Suprapubic skin (tissue), 4 donors: ENCODE data around the gene RAP1GAP. TPM values are rescaled to one million over a fixed set of nuclear protein-coding genes. Genes with fewer than 3 reads are reported as not detected.

ENCODE experiments used
- DNase-seq, 2 donors: peaks; one replicate each; pipeline ENCODE4 v3.0.0-alpha.2; 2019; ENCODE audit warnings: low spot score in 2 of 2
- H3K27ac ChIP-seq: fragments of 200-600 bp; sonication (generic); one replicate; pipeline ENCODE4 v1.5.1; 2019
- H3K27me3 ChIP-seq: fragments of 200-600 bp; sonication (generic); one replicate; pipeline ENCODE4 v1.5.1; 2019
- H3K36me3 ChIP-seq: fragments of 200-600 bp; sonication (generic); one replicate; pipeline ENCODE4 v1.5.1; 2019
- H3K4me1 ChIP-seq: fragments of 200-600 bp; sonication (generic); one replicate; pipeline ENCODE4 v1.5.1; 2019
- H3K4me3 ChIP-seq: fragments of 200-600 bp; sonication (generic); one replicate; pipeline ENCODE4 v1.5.1; 2019; ENCODE audit warnings: mild to moderate bottlenecking
- H3K9me3 ChIP-seq: fragments of 200-600 bp; sonication (generic); one replicate; pipeline ENCODE4 v1.5.1; 2019
- CTCF ChIP-seq, 2 donors: fragments of 200-600 bp in 1 of 2; fragments of 450-650 bp in 1 of 2; sonication (generic) in 1 of 2; IDR thresholded peaks; one replicate each; pipeline ENCODE4 v1.5.1; 2016 to 2019; ENCODE audit warnings: antibody characterized with exemption in 2 of 2, mild to moderate bottlenecking in 1 of 2, moderate library complexity in 1 of 2
- EP300 ChIP-seq: sonication (generic); formaldehyde crosslinking; IDR thresholded peaks from one replicate; pipeline ENCODE4 v1.6.1; 2017; ENCODE audit warnings: antibody characterized with exemption
- POLR2A ChIP-seq, 2 donors: fragments of 450-650 bp; IDR thresholded peaks; one replicate each; pipeline ENCODE4 v1.6.1; 2017; ENCODE audit warnings: antibody characterized with exemption in 2 of 2, mild to moderate bottlenecking in 2 of 2, moderate library complexity in 2 of 2
- POLR2AphosphoS5 ChIP-seq, 3 donors: sonication (generic); formaldehyde crosslinking; IDR thresholded peaks; one replicate each; pipeline ENCODE4 v1.6.1; 2017; ENCODE audit warnings: antibody characterized with exemption in 3 of 3
- WGBS: methylation state at CpG from one replicate; pipeline ENCODE4 v1.1.5; 2018; 5-methylcytosine and 5-hydroxymethylcytosine counted together
- total RNA-seq, 4 donors: library from RNA; depleted of rRNA; stranded (reverse); fragments of >200 nt; gene quantifications; one replicate each; pipeline ENCODE4 v1.1.0, GENCODE V29; 2016

Gene RAP1GAP
- total RNA-seq, 4 donors from 2014 or later: 1.5 to 4.9 (median 3.6) TPM

- TF ChIP-seq POLR2AphosphoS5 (IDR thresholded peaks at IDR 0.05): no peak
- no peak for TF ChIP-seq CTCF (IDR thresholded peaks at IDR 0.05)
- TF ChIP-seq POLR2A (IDR thresholded peaks at IDR 0.05): no peak
- no peak for TF ChIP-seq EP300
These were observed 37.1 kb upstream of the RAP1GAP start for GRCh38 chr1:21706151-21706835.

GRCh38 chr1:21705303-21705980, 36.3 kb upstream of the RAP1GAP start:
- WGBS: 79% methylated on average over 4 of the region's 4 CpGs
- Histone ChIP-seq H3K9me3 (no peaks in the 10 kb centered on the region), H3K36me3 (peaks cover 67% of the 10 kb centered on the region), H3K4me1 (peaks cover 7% of the 10 kb centered on the region), H3K27ac (no peak overlapping the region), H3K4me3 (no peak overlapping the region), H3K27me3 (no peaks in the 10 kb centered on the region)
- no peak for TF ChIP-seq EP300
- DNase-seq: no peak

More at GRCh38 chr1:21706151-21706835, 37.1 kb upstream of the RAP1GAP start:
- H3K27me3 ChIP-seq: no peaks in the 10 kb centered on the region
- H3K4me1 ChIP-seq: peaks cover 7% of the 10 kb centered on the region
- WGBS: 65% methylated on average over 8 of the region's 8 CpGs
- H3K27ac ChIP-seq: no peak overlapping the region
- H3K9me3 ChIP-seq: no peaks in the 10 kb centered on the region
- H3K4me3 ChIP-seq: no peak overlapping the region
- DNase-seq: no peak
- H3K36me3 ChIP-seq: peaks cover 65% of the 10 kb centered on the region

- H3K27me3 ChIP-seq: no peaks in the 10 kb centered on the region
- peaks cover 71% of the 10 kb centered on the region for H3K36me3 ChIP-seq
- peaks cover 7% of the 10 kb centered on the region for H3K4me1 ChIP-seq
- DNase-seq: no peak
- no peak overlapping the region for H3K4me3 ChIP-seq
- H3K9me3 ChIP-seq: no peaks in the 10 kb centered on the region
- WGBS: 82% methylated on average over 5 of the region's 5 CpGs
- TF ChIP-seq EP300: no peak
- no peak for TF ChIP-seq POLR2AphosphoS5 (IDR thresholded peaks at IDR 0.05)
- TF ChIP-seq CTCF (IDR thresholded peaks at IDR 0.05): no peak
- no peak for TF ChIP-seq POLR2A (IDR thresholded peaks at IDR 0.05)
- no peak overlapping the region for H3K27ac ChIP-seq
These were observed 35.0 kb upstream of the RAP1GAP start for GRCh38 chr1:21704145-21704544.

GRCh38 chr1:21703318-21703963, 34.3 kb upstream of the RAP1GAP start:
- TF ChIP-seq CTCF (IDR thresholded peaks at IDR 0.05) (peak in 1 of 2 donors; percentile 11), POLR2AphosphoS5 (IDR thresholded peaks at IDR 0.05) (no peak)
- DNase-seq: no peak
- Histone ChIP-seq H3K27me3 (no peaks in the 10 kb centered on the region), H3K9me3 (no peaks in the 10 kb centered on the region), H3K27ac (no peak overlapping the region), H3K36me3 (peaks cover 67% of the 10 kb centered on the region), H3K4me3 (no peak overlapping the region), H3K4me1 (peaks cover 7% of the 10 kb centered on the region)
- 69% methylated on average over 3 of the region's 3 CpGs for WGBS

- TF ChIP-seq EP300 (no peak), CTCF (IDR thresholded peaks at IDR 0.05) (no peak), POLR2AphosphoS5 (IDR thresholded peaks at IDR 0.05) (no peak), POLR2A (IDR thresholded peaks at IDR 0.05) (no peak)
- H3K27ac ChIP-seq: no peak overlapping the region
- no peak overlapping the region for H3K4me3 ChIP-seq
- WGBS: 96% methylated on average over 4 of the region's 4 CpGs
- no peak for DNase-seq
- peaks cover 60% of the 10 kb centered on the region for H3K36me3 ChIP-seq
- no peaks in the 10 kb centered on the region for H3K27me3 ChIP-seq
- peaks cover 7% of the 10 kb centered on the region for H3K4me1 ChIP-seq
- no peaks in the 10 kb centered on the region for H3K9me3 ChIP-seq
These were observed 33.6 kb upstream of the RAP1GAP start for GRCh38 chr1:21702780-21703179.
